Activated CD4-positive, CD25-positive, alpha-beta regulatory T cell treated with anti-CD3 and anti-CD28 coated beads, Interleukin-2, amount 50 U/mL, for 24 hours (primary cell): ENCODE measurements around the gene ARMC9.
"Not testable (repeated sequence)": the region's sequence is repeated elsewhere in the genome, so short reads cannot be mapped to it uniquely, and the experiment has no call there.

Experiments
- ATAC-seq, 2 donors: fragments of 150-1000 bp; cut with Tn5 transposase; one replicate each; pipeline ENCODE4 v1.10.0; 2021; ENCODE audit warnings: mild to moderate bottlenecking in 1 of 2, moderate library complexity in 1 of 2

ARMC9 gene, protein sequence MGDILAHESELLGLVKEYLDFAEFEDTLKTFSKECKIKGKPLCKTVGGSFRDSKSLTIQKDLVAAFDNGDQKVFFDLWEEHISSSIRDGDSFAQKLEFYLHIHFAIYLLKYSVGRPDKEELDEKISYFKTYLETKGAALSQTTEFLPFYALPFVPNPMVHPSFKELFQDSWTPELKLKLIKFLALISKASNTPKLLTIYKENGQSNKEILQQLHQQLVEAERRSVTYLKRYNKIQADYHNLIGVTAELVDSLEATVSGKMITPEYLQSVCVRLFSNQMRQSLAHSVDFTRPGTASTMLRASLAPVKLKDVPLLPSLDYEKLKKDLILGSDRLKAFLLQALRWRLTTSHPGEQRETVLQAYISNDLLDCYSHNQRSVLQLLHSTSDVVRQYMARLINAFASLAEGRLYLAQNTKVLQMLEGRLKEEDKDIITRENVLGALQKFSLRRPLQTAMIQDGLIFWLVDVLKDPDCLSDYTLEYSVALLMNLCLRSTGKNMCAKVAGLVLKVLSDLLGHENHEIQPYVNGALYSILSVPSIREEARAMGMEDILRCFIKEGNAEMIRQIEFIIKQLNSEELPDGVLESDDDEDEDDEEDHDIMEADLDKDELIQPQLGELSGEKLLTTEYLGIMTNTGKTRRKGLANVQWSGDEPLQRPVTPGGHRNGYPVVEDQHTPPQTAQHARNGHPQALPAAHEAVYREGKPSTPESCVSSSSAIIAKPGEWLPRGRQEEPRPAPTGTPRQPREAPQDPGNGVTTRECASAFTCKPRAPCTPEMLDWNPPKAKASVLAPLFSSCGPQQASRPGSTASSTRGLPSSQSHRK

DNA sequence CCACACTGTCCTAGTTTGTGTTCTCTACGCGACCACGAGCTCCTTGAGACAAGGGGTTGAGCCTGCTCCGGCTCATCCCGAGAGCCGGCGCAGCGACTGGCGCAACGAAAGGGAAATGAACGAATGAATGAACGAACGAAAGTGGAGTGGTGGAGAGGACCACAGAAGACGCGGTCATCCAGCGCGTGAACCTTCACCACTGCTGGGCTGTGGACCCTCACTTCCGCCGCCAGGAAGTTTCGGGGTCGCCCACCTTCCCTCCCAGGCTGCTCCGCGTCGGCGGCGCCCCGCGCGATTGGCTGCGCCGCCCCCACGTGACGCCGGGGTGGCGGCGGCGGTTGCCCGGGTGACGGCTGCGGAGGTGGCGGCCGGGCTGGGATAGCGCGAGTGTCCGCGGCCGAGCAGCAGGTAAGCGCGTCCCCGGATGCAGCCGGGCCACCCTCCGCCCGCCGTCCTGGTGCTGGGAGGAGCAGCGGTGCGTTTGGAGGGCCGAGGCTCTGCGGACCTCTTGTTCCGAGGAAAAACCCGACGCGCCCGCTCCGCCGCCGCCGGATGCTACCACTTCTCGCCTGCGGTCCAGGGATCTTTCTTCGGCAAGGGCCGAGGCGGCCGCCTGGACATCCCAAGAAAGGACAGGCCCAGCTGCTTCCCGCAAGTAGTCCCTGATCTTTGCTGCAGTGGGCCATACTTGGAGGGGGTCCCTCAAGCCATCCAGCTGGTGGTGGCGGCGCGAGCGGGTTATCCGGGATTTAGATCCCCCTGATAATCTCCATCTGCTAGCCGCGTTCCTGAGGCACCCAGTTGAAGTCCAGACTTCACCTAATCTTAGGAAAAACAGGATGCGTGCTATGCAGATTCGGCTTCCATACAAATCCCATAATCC, at the start of gene ARMC9:
Gene ARMC9 (plus strand): TSS at position 341 of the 883 bp plus-strand sequence. CDS start 7,608 bp downstream, outside the sequence.
- peak; percentile 96 to 97 for ATAC-seq

DNA sequence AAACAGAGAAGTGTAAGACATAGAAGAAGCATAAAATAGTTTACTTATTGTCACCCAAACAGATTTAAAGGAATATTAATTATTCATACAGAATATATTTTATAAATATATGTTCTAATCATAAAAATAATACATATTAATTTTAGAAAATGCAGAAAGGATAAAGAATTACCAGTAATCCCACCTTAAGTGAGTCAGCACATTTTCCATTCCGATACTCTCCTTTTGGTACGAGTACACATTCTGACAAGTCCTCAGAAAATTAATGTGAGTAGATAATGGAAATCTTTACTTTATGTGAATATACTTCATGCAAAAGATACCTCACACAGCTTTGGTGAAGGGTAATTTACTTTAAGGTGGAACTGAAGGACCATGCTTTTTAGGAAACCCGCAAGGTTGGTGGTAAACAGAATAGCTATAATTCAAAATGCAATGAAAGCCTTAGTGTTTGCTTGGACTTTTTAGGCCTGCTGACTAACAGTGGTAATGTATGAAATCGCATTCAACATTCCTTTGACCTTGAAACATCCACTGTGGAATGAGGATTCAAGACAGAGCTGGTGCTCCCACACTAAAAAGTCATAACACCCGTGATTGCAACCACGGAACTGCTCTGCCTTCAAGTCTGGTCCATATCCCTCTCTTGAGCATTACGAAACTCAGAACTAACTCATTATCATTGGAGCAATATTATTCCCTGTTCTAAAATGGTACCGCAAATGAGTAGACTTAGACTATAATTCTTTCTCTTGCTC, 45.5 kb upstream of the ARMC9 start:
- ATAC-seq: no peak

DNA sequence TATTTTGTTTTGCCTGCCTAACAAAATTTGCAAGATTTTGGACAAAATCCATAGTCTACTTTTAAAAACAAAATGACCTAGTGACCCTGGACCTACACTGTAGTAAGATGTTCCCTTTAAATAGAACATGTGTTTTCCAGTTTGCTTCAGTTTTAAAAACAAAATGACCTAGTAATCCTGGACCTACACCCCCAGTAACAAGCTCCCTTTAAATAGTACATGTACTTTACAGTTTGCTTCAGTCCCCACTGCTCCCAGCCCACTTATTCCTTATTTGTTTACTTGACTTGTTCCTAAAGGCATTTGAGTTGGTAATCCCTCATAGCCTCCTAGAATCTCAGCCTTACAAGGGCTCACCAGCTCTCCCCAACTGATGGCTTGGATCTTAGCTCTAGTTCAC, 39.1 kb upstream of the ARMC9 start:
- ATAC-seq: no peak

DNA sequence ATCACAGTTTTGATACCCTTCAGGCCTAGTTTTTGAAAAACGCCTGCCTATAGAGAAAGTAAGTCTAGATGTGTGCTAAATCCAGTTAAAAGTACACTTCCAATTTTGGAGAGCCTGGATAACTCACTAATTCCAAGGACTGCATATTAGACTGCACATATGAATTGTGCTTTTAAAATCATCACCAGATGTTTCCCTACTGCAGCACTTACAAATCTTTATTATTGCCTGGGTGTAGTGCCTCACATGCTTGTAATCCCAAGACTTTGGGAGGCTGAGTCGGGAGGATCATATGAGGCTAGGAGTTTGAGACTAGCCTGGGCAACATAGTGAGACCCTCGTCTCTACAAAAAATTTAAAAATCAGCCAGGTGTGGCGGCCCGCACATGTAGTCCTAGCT, 37.7 kb upstream of the ARMC9 start:
- ATAC-seq: no peak

DNA sequence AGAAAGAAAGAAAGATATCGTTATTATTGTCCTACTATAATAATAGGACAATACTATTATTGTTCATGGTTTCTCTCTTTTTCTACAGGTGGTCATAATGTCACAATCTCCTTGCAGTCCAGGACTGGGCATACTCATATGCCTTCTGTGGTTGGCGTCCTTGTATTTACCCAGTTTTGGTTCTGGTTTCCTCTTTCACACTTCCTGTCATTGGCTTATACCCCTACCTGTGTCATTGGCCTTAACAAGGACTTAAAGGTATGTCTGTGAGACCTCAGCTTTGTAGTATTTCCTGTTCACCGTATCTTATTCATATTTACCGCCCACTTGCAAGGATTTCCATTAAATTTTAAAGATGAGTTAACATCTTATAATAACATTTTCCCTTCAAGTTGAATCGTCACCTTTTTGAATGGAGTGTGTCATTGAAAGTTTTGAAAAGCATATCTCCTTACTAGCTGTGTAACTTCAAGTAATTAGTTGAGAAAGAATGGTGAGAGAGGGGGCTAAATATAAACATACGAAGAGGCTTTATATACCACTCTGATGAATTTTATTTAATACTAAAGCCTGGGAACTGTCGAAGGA, 37.1 kb upstream of the ARMC9 start:
- peak; percentile 88 to 91 for ATAC-seq

DNA sequence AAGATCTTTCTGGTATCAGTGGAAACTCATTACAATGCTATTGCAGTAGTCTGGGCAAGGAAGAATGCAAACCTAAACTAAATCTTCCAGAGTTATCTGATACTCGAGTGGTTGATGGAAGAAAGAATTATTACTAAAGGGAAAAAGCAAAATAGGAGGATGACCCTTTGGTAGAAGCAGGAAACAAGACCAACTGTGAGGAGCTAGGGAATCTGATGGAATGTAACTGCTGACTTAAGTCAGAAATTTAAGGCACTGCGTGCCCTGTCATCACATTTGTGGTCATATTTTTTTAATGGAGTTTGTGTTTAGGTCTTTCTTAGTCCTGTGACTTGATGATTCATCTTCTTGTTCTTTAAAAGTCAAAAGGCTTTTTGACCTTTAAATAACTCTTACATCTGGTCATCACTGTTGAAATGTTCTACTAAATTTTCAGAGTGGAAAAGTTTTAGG, 36.5 kb upstream of the ARMC9 start:
- peak in 1 of 2 donors; percentile 49 for ATAC-seq

DNA sequence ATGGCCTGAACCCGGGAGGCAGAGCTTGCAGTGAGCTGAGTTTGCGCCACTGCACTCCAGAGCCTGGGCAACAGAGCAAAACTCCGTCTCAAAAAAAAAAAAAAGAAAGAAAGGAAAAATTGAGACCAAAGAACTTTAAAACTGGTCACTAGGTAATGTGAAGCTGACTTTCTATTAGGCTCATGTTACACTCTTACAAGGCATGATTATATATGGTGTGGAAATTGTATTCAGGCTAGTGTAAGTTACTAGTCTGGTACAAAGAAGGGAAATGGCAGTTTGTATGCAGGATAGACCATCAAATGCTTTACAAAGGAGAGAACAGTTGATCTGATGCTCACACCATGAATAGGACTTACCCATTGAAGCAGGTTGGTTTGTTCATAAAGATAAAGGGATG, 35.4 kb upstream of the ARMC9 start:
- no peak for ATAC-seq

DNA sequence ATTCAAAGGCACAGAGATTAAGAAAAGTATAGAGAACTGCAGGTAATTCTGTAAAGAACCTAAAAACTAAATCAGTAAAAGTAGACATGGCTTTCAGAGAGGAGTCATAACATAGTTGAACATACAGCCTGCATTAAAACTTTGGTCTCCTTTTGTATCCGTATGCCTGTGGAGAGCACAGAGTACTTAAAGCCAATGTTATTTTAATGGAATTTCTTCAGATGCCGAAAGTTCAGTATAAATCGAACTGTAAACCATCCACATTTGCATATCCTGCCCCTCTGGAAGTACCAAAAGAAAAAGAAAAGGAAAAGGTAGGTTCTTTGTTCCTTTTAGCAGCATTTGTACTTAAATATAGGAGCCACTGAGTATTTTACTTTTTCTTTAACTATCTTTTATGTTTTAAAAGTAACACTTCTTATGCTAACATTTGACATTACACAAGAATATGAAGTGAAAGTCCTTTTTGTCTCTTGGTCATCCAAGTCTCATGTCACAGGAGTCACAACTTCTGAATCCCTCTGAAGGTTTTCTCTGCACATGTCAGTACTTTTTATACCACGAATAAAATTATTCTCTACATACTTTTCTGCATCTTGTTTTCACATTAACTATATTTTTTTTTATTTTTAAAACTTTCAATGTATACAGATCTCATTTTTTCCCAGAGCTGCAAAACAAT, 34.9 kb upstream of the ARMC9 start:
- ATAC-seq: no peak

DNA sequence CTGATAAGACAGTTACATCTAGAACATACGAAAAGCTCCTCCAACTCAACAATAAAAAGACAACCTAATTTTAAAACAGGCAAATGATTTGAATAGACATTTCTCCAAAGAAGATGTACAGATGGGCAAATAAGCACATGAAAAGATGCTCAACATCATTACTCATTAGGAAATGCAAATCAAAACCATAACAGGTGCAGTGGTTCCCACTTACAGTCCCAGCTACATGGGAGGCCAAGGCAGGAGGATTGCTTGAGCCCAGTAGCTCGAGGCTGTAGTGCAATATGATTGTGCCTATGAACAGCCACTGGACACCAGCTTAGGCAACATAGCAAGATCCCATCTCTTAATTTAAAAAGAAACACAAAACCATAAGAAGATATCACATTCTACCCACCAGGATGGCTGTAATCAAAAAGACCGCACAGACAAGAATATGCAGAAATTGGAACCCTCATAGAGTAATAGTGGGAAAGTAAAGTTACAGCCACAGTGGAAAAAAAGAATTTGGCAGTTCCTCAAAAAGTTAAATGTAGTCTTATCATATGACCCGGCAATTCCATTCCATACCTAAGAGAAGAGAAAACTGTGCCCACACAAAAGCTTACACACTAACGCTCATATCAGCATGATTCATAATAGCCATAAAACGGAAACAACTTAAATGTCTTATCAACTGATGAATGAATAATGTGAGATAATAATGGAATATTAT, 30.5 kb upstream of the ARMC9 start:
- peak; percentile 65 to 77 for ATAC-seq

DNA sequence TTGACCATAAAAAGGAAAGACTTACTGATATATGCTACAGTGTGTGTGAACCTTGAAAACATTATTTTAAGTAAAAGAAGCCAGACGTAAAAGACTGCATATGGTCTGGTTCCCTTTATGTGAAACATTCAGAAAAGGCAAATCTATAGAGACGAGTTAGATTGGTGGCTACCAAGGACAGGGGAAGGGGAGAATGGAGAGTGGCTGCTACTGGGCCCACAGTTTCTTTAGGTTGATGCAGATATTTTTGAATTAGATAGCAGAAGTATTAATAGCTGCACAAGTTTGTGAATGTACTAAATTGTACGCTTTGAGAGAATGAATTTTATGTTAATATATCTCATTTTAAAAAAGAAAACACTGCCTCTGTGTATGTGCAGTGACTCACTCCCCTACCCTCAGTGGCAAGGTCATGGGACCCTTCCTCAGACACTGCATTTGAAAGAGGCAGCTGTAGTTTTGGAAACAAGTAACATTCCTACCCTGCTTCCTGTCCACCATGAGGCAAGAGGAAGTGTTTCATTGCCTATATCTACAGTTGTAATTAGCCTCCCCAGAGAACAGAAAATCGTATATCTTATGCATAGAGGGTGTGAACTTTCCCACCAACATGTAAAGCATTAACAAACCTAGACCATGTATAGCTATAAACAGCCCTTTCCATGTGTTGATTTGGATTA, 29.8 kb upstream of the ARMC9 start:
- ATAC-seq: no peak

DNA sequence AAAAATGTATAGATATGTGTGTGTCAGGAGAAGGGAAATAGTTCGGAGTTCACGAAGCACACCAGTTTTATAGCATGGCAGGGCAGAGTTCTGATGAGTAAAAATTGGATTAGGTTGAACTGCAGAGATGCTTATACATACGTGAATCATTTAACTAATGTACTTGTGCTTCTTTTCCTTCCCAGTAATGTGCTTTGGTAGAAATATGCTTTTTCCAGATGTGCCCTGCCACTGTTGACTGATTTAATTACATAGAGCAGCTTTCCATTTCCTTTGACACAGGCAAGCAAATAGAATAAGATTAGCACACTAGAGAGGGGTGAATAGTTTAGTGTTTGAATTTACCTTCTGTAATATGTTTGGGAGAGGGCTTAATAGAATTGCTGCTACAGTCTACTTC, 28.9 kb upstream of the ARMC9 start:
- ATAC-seq: no peak

DNA sequence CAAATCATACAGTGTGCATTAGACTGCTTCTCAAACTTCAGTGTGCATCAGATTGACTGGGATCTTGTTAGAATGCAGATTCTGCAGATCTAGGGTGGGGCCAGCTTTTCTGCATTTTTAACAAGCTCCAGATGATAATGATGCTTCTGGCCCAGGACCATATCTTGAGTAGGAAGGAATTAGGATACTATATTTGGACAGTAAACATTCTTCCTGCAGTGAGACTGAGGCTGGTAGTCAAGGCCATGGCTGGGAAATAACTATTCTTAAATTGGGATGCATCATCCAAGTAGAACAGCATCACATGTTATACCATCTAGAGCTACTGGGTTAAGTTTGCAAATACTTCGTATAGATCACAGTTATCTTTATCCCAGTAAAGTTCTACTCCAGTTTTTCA, 28.4 kb upstream of the ARMC9 start:
- no peak for ATAC-seq

DNA sequence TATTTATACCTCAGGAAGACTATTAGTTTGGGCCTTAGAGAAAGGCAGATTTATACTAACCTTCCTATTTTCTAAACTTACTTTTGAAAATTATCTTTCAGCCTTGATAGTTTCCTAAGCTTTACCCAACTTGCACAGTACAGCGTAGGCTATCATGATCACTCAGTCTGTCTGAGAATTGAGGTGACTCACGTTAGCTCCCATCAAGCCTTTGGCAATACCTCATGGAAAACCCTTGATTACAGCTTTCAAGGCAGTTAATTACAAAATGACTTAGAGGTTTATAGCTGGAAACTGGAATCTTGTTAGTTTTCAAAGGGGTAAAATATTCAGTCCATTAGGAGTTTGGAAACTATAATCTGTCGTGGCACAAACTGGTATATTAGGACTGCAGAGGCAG, 26.4 kb upstream of the ARMC9 start:
- ATAC-seq: no peak

DNA sequence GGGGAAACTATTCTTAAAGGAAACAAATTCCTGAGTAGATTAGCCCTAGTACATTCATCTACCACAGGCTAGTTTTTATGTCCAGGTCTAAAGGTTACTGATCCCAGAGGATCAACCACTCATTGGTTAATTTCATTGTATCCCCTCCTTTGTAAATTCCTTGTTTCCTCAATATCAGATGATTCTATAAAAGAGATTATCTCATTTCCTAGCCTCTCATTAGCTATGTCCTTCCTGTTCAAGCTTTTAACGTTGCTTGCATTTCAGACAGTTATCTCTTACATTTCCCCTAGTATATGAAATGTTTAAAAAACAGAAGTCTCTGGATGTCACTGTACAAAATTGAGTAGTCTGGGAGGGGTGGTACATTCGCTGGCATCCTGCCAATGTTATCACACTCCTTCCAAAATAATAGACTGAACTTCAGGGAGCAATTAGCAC, 24.2 kb upstream of the ARMC9 start:
- no peak for ATAC-seq

DNA sequence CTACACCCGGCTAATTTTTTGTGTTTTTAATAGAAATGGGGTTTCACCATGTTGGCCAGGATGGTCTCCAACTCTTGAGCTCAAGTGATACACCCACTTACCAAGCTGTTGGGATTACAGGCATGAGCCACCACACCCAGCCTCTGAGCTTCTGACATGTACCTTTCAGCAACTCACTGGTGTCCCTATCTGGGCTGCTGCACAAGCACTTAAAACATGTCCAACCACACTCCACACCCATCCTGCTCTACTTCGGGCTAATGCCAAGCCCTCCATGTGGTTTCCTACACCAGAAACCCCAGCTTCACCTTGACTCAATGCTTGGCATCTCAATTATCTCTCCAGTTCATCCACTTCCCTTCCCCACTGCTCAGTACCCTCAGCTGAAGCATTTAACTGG, 22.4 kb upstream of the ARMC9 start:
- ATAC-seq: no peak

DNA sequence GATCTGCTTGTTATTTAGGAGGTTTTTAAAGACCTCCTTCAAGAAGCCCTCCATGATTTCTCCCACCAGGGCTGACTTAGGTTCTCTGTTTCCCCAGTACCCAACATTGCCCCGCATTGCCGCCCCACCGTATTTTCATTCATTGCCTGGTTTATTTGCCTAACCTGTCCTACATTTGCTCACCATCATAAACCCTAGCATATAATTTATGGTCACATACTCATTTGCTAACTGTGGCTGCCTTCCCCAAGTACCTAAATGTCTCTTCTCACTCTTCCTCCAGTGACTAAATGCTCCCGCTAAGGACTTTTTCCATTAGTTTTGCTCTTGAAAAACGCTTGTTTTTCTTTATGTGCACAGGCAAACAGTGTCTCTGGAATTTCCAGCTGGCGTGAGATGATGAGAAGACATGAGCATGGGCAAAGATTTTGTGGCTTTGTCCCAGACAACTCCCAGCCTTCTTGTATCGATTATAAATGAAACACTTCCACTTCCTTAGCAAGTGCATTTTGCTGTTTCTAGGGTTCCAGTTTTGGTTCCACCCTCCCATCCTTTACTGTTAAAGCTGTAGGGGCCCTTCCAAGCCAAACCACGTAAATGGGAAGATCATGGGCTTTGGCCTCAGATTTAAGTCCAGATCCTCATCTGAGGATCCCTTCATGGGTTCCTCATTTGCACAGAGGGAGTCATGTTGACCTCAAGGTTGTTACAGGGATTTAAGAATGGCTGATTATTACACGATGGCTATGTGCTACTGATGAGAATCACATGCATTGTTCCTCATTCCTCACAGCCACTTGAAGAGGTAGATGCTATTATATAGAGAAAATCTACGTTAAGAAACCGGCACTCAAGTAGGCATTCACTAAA, 21.0 kb upstream of the ARMC9 start:
- no peak for ATAC-seq

DNA sequence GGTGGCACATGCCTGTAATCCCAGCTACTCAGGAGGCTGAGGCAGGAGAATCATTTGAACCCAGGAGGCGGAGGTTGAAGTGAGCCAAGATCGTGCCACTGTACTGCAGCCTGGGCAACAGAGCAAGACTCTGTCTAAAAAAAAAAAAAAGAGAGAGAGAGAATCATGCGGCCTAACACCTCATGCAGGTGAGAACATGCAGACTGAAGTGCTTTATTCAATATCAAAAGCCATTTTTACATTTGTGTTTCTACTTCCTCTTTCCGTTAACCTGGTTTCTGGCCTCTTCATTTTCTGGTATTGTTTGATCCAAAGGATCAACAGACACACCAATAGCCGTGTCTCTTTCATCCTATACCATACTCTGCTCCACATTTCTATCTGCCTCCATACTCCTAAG, 19.6 kb upstream of the ARMC9 start:
- not testable (repeated sequence) for ATAC-seq

DNA sequence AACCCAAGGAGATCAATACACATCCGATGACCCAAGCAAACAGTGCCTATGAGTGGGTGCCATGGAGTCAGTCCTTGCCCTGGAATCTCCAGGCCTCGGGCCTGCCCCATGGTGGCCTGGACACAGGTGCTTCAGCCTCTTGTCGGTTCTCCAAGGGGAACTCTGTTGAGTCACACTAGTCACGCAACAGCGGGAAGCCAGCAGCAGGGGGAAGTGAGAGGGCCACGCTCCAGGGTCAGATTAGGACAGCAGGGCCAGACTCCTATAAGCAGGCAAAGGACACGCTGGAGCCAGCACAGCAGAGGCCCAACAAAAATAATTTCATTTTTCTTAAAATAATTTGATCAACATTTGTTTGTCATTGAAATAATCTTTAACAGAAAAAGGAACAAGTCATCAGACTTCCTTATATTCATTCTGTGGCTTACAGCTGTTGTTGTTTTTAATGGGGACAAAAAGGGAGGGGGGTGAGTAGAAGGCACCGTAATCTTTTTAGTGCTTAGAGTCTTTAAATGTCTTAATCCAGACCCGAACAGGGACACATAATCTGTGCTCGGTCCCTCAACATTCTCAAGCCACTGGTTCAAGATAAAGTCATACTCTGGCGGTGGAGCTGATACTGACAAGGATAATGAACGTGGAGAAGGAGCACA, 16.4 kb upstream of the ARMC9 start:
- ATAC-seq: peak in 1 of 2 donors; percentile 34
